ENCODE measurements around the gene OXA1L. TPM values are rescaled to one million over a fixed set of nuclear protein-coding genes. Genes with fewer than 3 reads are reported as not detected.
"Not testable (repeated sequence)": the region's sequence is repeated elsewhere in the genome, so short reads cannot be mapped to it uniquely, and the experiment has no call there.

Gene OXA1L
- total RNA-seq, 1 donor from 2014 or later, result 116 TPM

GRCh38 chr14:22733829-22734228 lies 32.7 kb upstream of the OXA1L start:
- no peak overlapping the region for H2AFZ ChIP-seq (replicated peaks)
- no peaks in the 10 kb centered on the region for H4K20me1 ChIP-seq (ENCODE audit: low read depth)
- H3K27me3 ChIP-seq, result no peaks in the 10 kb centered on the region
- no peak overlapping the region for H3K27ac Mint-ChIP-seq
- TF ChIP-seq EZH2phosphoT487 (IDR thresholded peaks at IDR 0.05) (no peak), EZH2 (IDR thresholded peaks at IDR 0.05) (no peak)
- TF ChIP-seq, protein P1, sequence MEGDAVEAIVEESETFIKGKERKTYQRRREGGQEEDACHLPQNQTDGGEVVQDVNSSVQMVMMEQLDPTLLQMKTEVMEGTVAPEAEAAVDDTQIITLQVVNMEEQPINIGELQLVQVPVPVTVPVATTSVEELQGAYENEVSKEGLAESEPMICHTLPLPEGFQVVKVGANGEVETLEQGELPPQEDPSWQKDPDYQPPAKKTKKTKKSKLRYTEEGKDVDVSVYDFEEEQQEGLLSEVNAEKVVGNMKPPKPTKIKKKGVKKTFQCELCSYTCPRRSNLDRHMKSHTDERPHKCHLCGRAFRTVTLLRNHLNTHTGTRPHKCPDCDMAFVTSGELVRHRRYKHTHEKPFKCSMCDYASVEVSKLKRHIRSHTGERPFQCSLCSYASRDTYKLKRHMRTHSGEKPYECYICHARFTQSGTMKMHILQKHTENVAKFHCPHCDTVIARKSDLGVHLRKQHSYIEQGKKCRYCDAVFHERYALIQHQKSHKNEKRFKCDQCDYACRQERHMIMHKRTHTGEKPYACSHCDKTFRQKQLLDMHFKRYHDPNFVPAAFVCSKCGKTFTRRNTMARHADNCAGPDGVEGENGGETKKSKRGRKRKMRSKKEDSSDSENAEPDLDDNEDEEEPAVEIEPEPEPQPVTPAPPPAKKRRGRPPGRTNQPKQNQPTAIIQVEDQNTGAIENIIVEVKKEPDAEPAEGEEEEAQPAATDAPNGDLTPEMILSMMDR (IDR thresholded peaks at IDR 0.05), result no peak
- peaks cover 3% of the 10 kb centered on the region for H3K27me3 Mint-ChIP-seq (ENCODE audit: insufficient read depth, low read depth)
- no peaks in the 10 kb centered on the region for H3K4me1 ChIP-seq
- no peak for DNase-seq (ENCODE audit: low spot score)
- no peak overlapping the region for H3K27ac ChIP-seq
- no peaks in the 10 kb centered on the region for H3K79me2 ChIP-seq (ENCODE audit: low read depth)
- H3K4me1 Mint-ChIP-seq, result no peaks in the 10 kb centered on the region
- H3K9me3 Mint-ChIP-seq, result no peaks in the 10 kb centered on the region
- H3F3A ChIP-seq (ENCODE audit: low read depth), result no peaks in the 10 kb centered on the region
- H3K4me3 ChIP-seq, result no peak overlapping the region
- no peaks in the 10 kb centered on the region for H3K36me3 Mint-ChIP-seq
- no peak overlapping the region for H3K4me2 ChIP-seq
- no peaks in the 10 kb centered on the region for H3K9me3 ChIP-seq (ENCODE audit: low read depth)
- no peak overlapping the region for H3K9ac ChIP-seq
- no peak overlapping the region for H3K4me3 Mint-ChIP-seq
- H3K36me3 ChIP-seq, result no peaks in the 10 kb centered on the region

DNA sequence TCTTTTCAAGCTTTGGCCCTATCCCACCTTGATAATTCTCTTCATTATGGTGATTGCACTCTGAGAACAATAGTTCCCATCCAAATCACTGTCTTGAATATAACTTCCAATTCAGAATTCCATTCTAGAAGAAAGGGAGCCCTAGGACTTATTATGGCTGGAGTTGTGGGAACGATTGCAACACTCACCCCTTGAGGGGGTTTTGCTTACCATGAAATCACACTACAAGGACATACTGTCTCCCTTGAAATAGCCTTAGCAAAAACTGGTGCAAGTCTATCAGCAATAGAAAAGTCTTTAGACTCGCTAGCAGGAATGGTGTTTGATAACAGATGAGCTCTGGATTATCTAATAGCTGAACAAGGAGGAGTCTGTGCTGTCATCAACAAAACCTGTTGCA lies 31.4 kb upstream of the OXA1L start:
- Mint-ChIP-seq H3K4me3 (no peak overlapping the region), H3K27ac (no peak overlapping the region), H3K36me3 (no peaks in the 10 kb centered on the region), H3K4me1 (no peaks in the 10 kb centered on the region), H3K27me3 (ENCODE audit: insufficient read depth, low read depth) (peaks cover 3% of the 10 kb centered on the region), H3K9me3 (no peaks in the 10 kb centered on the region)
- Histone ChIP-seq H4K20me1 (ENCODE audit: low read depth) (no peaks in the 10 kb centered on the region), H3K9me3 (ENCODE audit: low read depth) (no peaks in the 10 kb centered on the region), H3K27me3 (no peaks in the 10 kb centered on the region), H3K36me3 (no peaks in the 10 kb centered on the region), H3K79me2 (ENCODE audit: low read depth) (no peaks in the 10 kb centered on the region), H3K27ac (no peak overlapping the region), H3K4me1 (no peaks in the 10 kb centered on the region), H3F3A (ENCODE audit: low read depth) (no peaks in the 10 kb centered on the region), H2AFZ (replicated peaks) (no peak overlapping the region), H3K4me3 (no peak overlapping the region), H3K9ac (no peak overlapping the region), H3K4me2 (no peak overlapping the region)
- no peak for TF ChIP-seq EZH2 (IDR thresholded peaks at IDR 0.05)
- TF ChIP-seq, protein P1 (IDR thresholded peaks at IDR 0.05), result no peak
- no peak for TF ChIP-seq EZH2phosphoT487 (IDR thresholded peaks at IDR 0.05)
- no peak for DNase-seq (ENCODE audit: low spot score)

DNA sequence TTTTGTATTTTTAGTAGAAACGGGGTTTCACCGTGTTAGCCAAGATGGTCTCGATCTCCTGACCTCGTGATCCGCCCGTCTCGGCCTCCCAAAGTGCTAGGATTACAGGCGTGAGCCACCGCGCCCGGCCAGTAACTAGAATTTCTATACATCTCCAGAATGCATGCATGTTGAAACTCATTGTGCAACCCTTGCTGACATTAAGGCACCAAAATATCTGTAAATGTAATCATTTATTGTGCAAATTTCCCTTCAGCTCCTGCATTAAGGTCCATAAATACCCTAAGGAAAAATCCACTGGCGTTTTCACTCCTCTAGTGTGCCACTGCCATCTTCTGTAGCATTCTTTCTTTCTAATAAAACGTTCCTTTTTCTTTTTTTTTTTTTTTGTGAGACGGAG lies 30.1 kb upstream of the OXA1L start:
- H3K4me3 ChIP-seq; H3K27me3 Mint-ChIP-seq (ENCODE audit: insufficient read depth, low read depth); DNase-seq (ENCODE audit: low spot score); H3K9me3 ChIP-seq (ENCODE audit: low read depth); H3K4me1 Mint-ChIP-seq; H3K36me3 ChIP-seq; H3K27ac ChIP-seq; H3K36me3 Mint-ChIP-seq; H3K79me2 ChIP-seq (ENCODE audit: low read depth); H3K4me3 Mint-ChIP-seq; H3K4me1 ChIP-seq; H2AFZ ChIP-seq (replicated peaks); H4K20me1 ChIP-seq (ENCODE audit: low read depth); H3F3A ChIP-seq (ENCODE audit: low read depth); H3K4me2 ChIP-seq; H3K9ac ChIP-seq; H3K27ac Mint-ChIP-seq; H3K27me3 ChIP-seq; H3K9me3 Mint-ChIP-seq: not testable (repeated sequence)

- H3K79me2 ChIP-seq (ENCODE audit: low read depth), result no peaks in the 10 kb centered on the region
- Mint-ChIP-seq H3K27ac (no peak overlapping the region), H3K9me3 (no peaks in the 10 kb centered on the region), H3K4me1 (no peaks in the 10 kb centered on the region), H3K36me3 (no peaks in the 10 kb centered on the region), H3K4me3 (no peak overlapping the region), H3K27me3 (ENCODE audit: insufficient read depth, low read depth) (peaks cover 3% of the 10 kb centered on the region)
- H3K4me3 ChIP-seq, result no peak overlapping the region
- no peak for TF ChIP-seq EZH2 (IDR thresholded peaks at IDR 0.05)
- TF ChIP-seq, protein P1 (IDR thresholded peaks at IDR 0.05), result no peak
- no peak for TF ChIP-seq EZH2phosphoT487 (IDR thresholded peaks at IDR 0.05)
- no peaks in the 10 kb centered on the region for H3F3A ChIP-seq (ENCODE audit: low read depth)
- no peak for DNase-seq (ENCODE audit: low spot score)
- no peaks in the 10 kb centered on the region for H3K27me3 ChIP-seq
- no peaks in the 10 kb centered on the region for H3K36me3 ChIP-seq
- no peak overlapping the region for H3K27ac ChIP-seq
- H3K4me2 ChIP-seq, result no peak overlapping the region
- no peaks in the 10 kb centered on the region for H4K20me1 ChIP-seq (ENCODE audit: low read depth)
- no peaks in the 10 kb centered on the region for H3K4me1 ChIP-seq
- H3K9ac ChIP-seq, result no peak overlapping the region
- no peaks in the 10 kb centered on the region for H3K9me3 ChIP-seq (ENCODE audit: low read depth)
- H2AFZ ChIP-seq (replicated peaks), result no peak overlapping the region
Observed at GRCh38 chr14:22737052-22737451, 29.4 kb upstream of the OXA1L start.

Measured in neural progenitor cell (in vitro differentiated cells).